H1 (cell line): Measurements from ENCODE around the gene PCID2. TPM values are rescaled to one million over a fixed set of nuclear protein-coding genes. Genes with fewer than 3 reads are reported as not detected.
A peak's percentile ranks its signal among the peaks of the same experiment; 100 is the strongest.

Experiments used
- CTCF ChIA-PET: fragments of 300-600 bp; sonication (Branson Sonifier 250); formaldehyde crosslinking; loops from one replicate; lab custom pipeline; 2021; ENCODE audit not compliant: partially characterized antibody; lab: Charles Lee
- POLR2A ChIA-PET: fragments of 300-600 bp; sonication (Branson Sonifier 250); formaldehyde crosslinking; loops from one replicate; lab custom pipeline; 2021; ENCODE audit warnings: inconsistent platforms; ENCODE audit not compliant: partially characterized antibody; lab: Charles Lee
- DNase-seq, 2 experiments: peaks; one replicate each; pipeline versions ENCODE4 v3.0.0 to v3.0.0-alpha.2; 2010 to 2022; ENCODE audit warnings: low spot score in 2 of 2, low read depth in 1 of 2, mixed read lengths in 1 of 2
- FAIRE-seq: peaks from 2 replicates; lab custom pipeline; 2011; peaks lifted over from hg19 to GRCh38; lab: Jason Lieb, UNC
- H2AFZ ChIP-seq: 2 replicates; pipeline ENCODE4 v1.8.1; 2012; ENCODE audit warnings: low read length, inconsistent platforms
- H2AK5ac ChIP-seq: 2 replicates; pipeline ENCODE4 v1.6.1; 2013; ENCODE audit warnings: low read depth, low read length
- H2BK120ac ChIP-seq: replicated peaks from 2 replicates; pipeline ENCODE3; 2013; ENCODE audit warnings: low read depth, low read length, inconsistent platforms
- H2BK12ac ChIP-seq: 2 replicates; pipeline ENCODE4 v1.6.1; 2013; ENCODE audit warnings: low read depth, low read length
- H2BK15ac ChIP-seq: 2 replicates; pipeline ENCODE4 v1.6.1; 2013; ENCODE audit warnings: low read length
- H2BK20ac ChIP-seq: 2 replicates; pipeline ENCODE4 v1.6.1; 2013; ENCODE audit warnings: low read length
- H2BK5ac ChIP-seq: 2 replicates; pipeline ENCODE4 v1.6.1; 2013; ENCODE audit warnings: low read depth, low read length
- H3K14ac ChIP-seq: 2 replicates; pipeline ENCODE4 v1.6.1; 2013; ENCODE audit warnings: inconsistent platforms; ENCODE audit not compliant: insufficient read length
- H3K18ac ChIP-seq: 2 replicates; pipeline ENCODE4 v1.6.1; 2013; ENCODE audit warnings: low read length; ENCODE audit errors: extremely low read depth
- H3K23ac ChIP-seq: 2 replicates; pipeline ENCODE4 v1.6.1; 2013; ENCODE audit warnings: inconsistent platforms; ENCODE audit not compliant: insufficient read length
- H3K23me2 ChIP-seq: 2 replicates; pipeline ENCODE4 v1.6.1; 2013; ENCODE audit warnings: low read depth, low read length
- H3K27ac ChIP-seq: 2 replicates; pipeline ENCODE4 v1.6.1; 2011; ENCODE audit warnings: low read depth, low read length, inconsistent platforms
- H3K27me3 ChIP-seq, 4 experiments: replicated peaks in 1 of 4; 1 replicate in 1 of 4; 2 replicates in 3 of 4; pipeline versions ENCODE4 v1.6.1 to v1.8.1; 2011 to 2013; ENCODE audit warnings: low read length in 3 of 4, mild to moderate bottlenecking in 3 of 4, inconsistent platforms in 2 of 4, mixed read lengths in 2 of 4, moderate library complexity in 1 of 4; ENCODE audit not compliant: control insufficient read depth in 3 of 4, insufficient read depth in 3 of 4; ENCODE audit errors: extremely low read depth in 1 of 4
- H3K36me3 ChIP-seq, 4 experiments: 2 replicates each; pipeline versions ENCODE4 v1.6.1 to v1.8.1; 2011 to 2013; ENCODE audit warnings: mild to moderate bottlenecking in 4 of 4, low read length in 3 of 4, moderate library complexity in 2 of 4, control low read depth in 1 of 4, inconsistent platforms in 1 of 4; ENCODE audit not compliant: insufficient read depth in 4 of 4, control insufficient read depth in 2 of 4
- H3K4ac ChIP-seq: replicated peaks from 2 replicates; pipeline ENCODE3; 2013; ENCODE audit warnings: low read length, low read depth, mixed read lengths, inconsistent platforms; ENCODE audit not compliant: insufficient read length
- H3K4me1 ChIP-seq, 4 experiments: replicated peaks in 1 of 4; 1 replicate in 1 of 4; 2 replicates in 3 of 4; pipeline versions ENCODE4 v1.6.1 to v1.8.1; 2011 to 2013; ENCODE audit warnings: low read length in 3 of 4, inconsistent platforms in 2 of 4, mixed read lengths in 1 of 4; ENCODE audit not compliant: insufficient read depth in 4 of 4, control insufficient read depth in 3 of 4
- H3K4me2 ChIP-seq, 2 experiments: 2 replicates each; pipeline versions ENCODE4 v1.6.1 to v1.8.1; 2011 to 2013; ENCODE audit warnings: low read depth in 2 of 2, low read length in 2 of 2, control low read depth in 1 of 2, inconsistent platforms in 1 of 2, mild to moderate bottlenecking in 1 of 2; ENCODE audit not compliant: insufficient read depth in 1 of 2
- H3K4me3 ChIP-seq, 4 experiments: fragments of 200-600, 300-600 bp in 1 of 4; sonication (generic), shearing (Covaris generic), sonication (Bioruptor Twin) in 1 of 4; 2 replicates each; pipeline versions ENCODE4 v1.5.1 to v1.8.1; 2011 to 2016; ENCODE audit warnings: low read length in 4 of 4, low read depth in 3 of 4, control low read depth in 2 of 4, inconsistent platforms in 2 of 4, mild to moderate bottlenecking in 2 of 4, mixed read lengths in 1 of 4, moderate library complexity in 1 of 4; ENCODE audit not compliant: insufficient read depth in 2 of 4; ENCODE audit errors: extremely low read depth in 1 of 4
- H3K56ac ChIP-seq: replicated peaks from 2 replicates; pipeline ENCODE3; 2013; ENCODE audit warnings: low read depth, mild to moderate bottlenecking, mixed read lengths, low read length, inconsistent platforms; ENCODE audit not compliant: insufficient read length
- H3K79me1 ChIP-seq: 2 replicates; pipeline ENCODE4 v1.6.1; 2013; ENCODE audit warnings: low read depth, low read length, control low read depth
- H3K79me2 ChIP-seq, 2 experiments: 2 replicates each; pipeline versions ENCODE4 v1.6.1 to v1.8.1; 2012 to 2013; ENCODE audit warnings: low read length in 2 of 2, mild to moderate bottlenecking in 2 of 2, inconsistent platforms in 1 of 2; ENCODE audit not compliant: insufficient read depth in 2 of 2, control insufficient read depth in 1 of 2
- H3K9ac ChIP-seq, 4 experiments: replicated peaks in 1 of 4; 1 replicate in 1 of 4; 2 replicates in 3 of 4; pipeline versions ENCODE4 v1.6.1 to v1.8.1; 2011 to 2013; ENCODE audit warnings: low read depth in 3 of 4, low read length in 3 of 4, control low read depth in 2 of 4, mild to moderate bottlenecking in 2 of 4, moderate library complexity in 2 of 4, inconsistent platforms in 1 of 4; ENCODE audit errors: extremely low read depth in 1 of 4
- H3K9me3 ChIP-seq, 2 experiments: 2 replicates each; pipeline versions ENCODE4 v1.6.1 to v1.8.1; 2012 to 2013; ENCODE audit warnings: mild to moderate bottlenecking in 2 of 2, moderate library complexity in 2 of 2, control low read depth in 1 of 2, inconsistent platforms in 1 of 2, low read depth in 1 of 2, low read length in 1 of 2, mixed read lengths in 1 of 2; ENCODE audit not compliant: insufficient read depth in 2 of 2
- H4K20me1 ChIP-seq, 2 experiments: replicated peaks in 1 of 2; 2 replicates each; pipeline versions ENCODE3 to v1.8.1; 2011 to 2013; ENCODE audit warnings: inconsistent platforms in 2 of 2, low read length in 2 of 2, mild to moderate bottlenecking in 1 of 2; ENCODE audit not compliant: insufficient read depth in 2 of 2, control insufficient read depth in 1 of 2
- H4K5ac ChIP-seq: 2 replicates; pipeline ENCODE4 v1.6.1; 2013; ENCODE audit warnings: low read length, low read depth, mixed read lengths, inconsistent platforms; ENCODE audit not compliant: insufficient read length
- H4K8ac ChIP-seq: 2 replicates; pipeline ENCODE4 v1.8.0; 2013; ENCODE audit warnings: mild to moderate bottlenecking, moderate library complexity, low read length, inconsistent platforms; ENCODE audit not compliant: insufficient read depth; ENCODE audit errors: extremely low read depth
- H4K91ac ChIP-seq: replicated peaks from 2 replicates; pipeline ENCODE3; 2013; ENCODE audit warnings: low read length, mixed read lengths, inconsistent platforms; ENCODE audit not compliant: insufficient read length
- ASH2L ChIP-seq: fragments of 200-600, 300-600 bp; sonication (generic); IDR thresholded peaks from one replicate; pipeline ENCODE4 v1.7.1; 2017; ENCODE audit warnings: low read length
- E2F6 ChIP-seq: IDR thresholded peaks from 2 replicates; pipeline ENCODE4 v1.6.1; 2012; ENCODE audit warnings: inconsistent platforms
- EZH2 ChIP-seq: fragments of 200-600 bp; sonication (generic); IDR thresholded peaks from 2 replicates; pipeline ENCODE4 v1.7.1; 2012; ENCODE audit warnings: low read depth, mild to moderate bottlenecking, moderate library complexity, low read length, inconsistent platforms; ENCODE audit not compliant: severe bottlenecking
- JUN ChIP-seq: IDR thresholded peaks from 2 replicates; pipeline ENCODE4 v1.6.1; 2011; ENCODE audit warnings: low read depth, mild to moderate bottlenecking, improper control_type of control experiment, low read length
- KDM4A ChIP-seq: IDR thresholded peaks from one replicate; pipeline ENCODE4 v1.7.1; 2012; ENCODE audit warnings: low read depth, mild to moderate bottlenecking, moderate library complexity, low read length, inconsistent platforms; ENCODE audit not compliant: severe bottlenecking
- KDM5A ChIP-seq: fragments of 200-600 bp; IDR thresholded peaks from 2 replicates; pipeline ENCODE4 v1.7.1; 2012; ENCODE audit warnings: mild to moderate bottlenecking, low read length, inconsistent platforms, mixed read lengths
- SAP30 ChIP-seq: fragments of 300-600 bp; sonication (generic); IDR thresholded peaks from 2 replicates; pipeline ENCODE4 v1.7.1; 2012; ENCODE audit warnings: low read length, moderate library complexity, mild to moderate bottlenecking, inconsistent platforms; ENCODE audit not compliant: insufficient read depth, insufficient replicate concordance
- SUZ12 ChIP-seq: fragments of 200-600 bp; sonication (generic); IDR thresholded peaks from 2 replicates; pipeline ENCODE4 v1.6.1; 2012; ENCODE audit warnings: mild to moderate bottlenecking, inconsistent platforms, low read length, moderate library complexity, mixed read lengths
- TAF7 ChIP-seq: optimal IDR thresholded peaks from 2 replicates; pipeline ENCODE3; 2011; ENCODE audit warnings: low read depth, mild to moderate bottlenecking, inconsistent platforms, low read length, moderate library complexity, borderline replicate concordance
- WGBS, 2 experiments: shearing (Covaris generic) in 1 of 2; methylation state at CpG; one replicate each; pipeline versions ENCODE4 v1.1.6 to v1.1.7; 2013 to 2015; ENCODE audit warnings: low lambda C conversion rate in 2 of 2, mixed read lengths in 2 of 2, inconsistent platforms in 1 of 2, low coverage in 1 of 2, missing lambda C conversion rate in 1 of 2; ENCODE audit not compliant: insufficient replicate concordance in 2 of 2, insufficient coverage in 1 of 2, insufficient read length in 1 of 2; ENCODE audit errors: extremely low coverage in 1 of 2, missing lambda C conversion rate in 1 of 2; 5-methylcytosine and 5-hydroxymethylcytosine counted together
- polyA plus RNA-seq, 7 experiments: library from polyadenylated mRNA; depleted of rRNA in 3 of 7; stranded (reverse) in 5 of 7; unstranded in 2 of 7; fragments of >200 nt in 5 of 7; fragments of 200-250 nt in 2 of 7; gene quantifications; 1 replicate in 5 of 7; 2 replicates in 1 of 7; 4 replicates in 1 of 7; pipeline versions ENCODE4 v1.2.1 to v1.2.3, GENCODE V29; 2011 to 2013; ENCODE audit warnings: missing spikeins in 2 of 7, mixed read lengths in 2 of 7
- total RNA-seq: library from RNA; stranded (reverse); fragmentation: NEBNext Ultra II Directional; extraction: Animal tissue kit (Norgen Biotek cat#: 25700); gene quantifications from 2 replicates; pipeline ENCODE4 v1.2.1, GENCODE V29; 2021

Gene PCID2
- total and polyA plus RNA-seq, 2 of the 8 experiments (the other 6 are each of a cell fraction or from before 2014, with no cell fraction given), result 72.4 to 72.8 TPM

- peak overlapping the region; percentile 89; the same call in 1 of the 2 replicates for H2AFZ ChIP-seq
- peak overlapping the region; percentile 83 for H3K18ac ChIP-seq
- H3K4ac ChIP-seq, result peak overlapping the region; percentile 78
- H3K9ac ChIP-seq, result peak overlapping the region in 3 of 4 experiments; percentile 1 to 25 (median 19); a peak in 4 of 7 replicates
- WGBS, 2 experiments, result 2% methylated on average over 58 of the region's 60 CpGs; no CpG with 5 or more reads in 1 of the 2 experiments
- H3K56ac ChIP-seq, result peak overlapping the region; percentile 10
- H2BK15ac ChIP-seq, result peak overlapping the region; percentile 88; the same call in 1 of the 2 replicates
- H2BK12ac ChIP-seq, result peak overlapping the region; percentile 72; the same call in 1 of the 2 replicates
- H4K5ac ChIP-seq, result no peak overlapping the region
- peaks cover 7 to 22% (median 20%) of the 10 kb centered on the region in 4 experiments; a peak in 6 of 7 replicates for H3K27me3 ChIP-seq
- H4K8ac ChIP-seq, result peak overlapping the region; percentile 73; the same call in 1 of the 2 replicates
- no peaks in the 10 kb centered on the region for H3K36me3 ChIP-seq
- H4K91ac ChIP-seq, result peak overlapping the region; percentile 54
- H2AK5ac ChIP-seq, result peak overlapping the region; percentile 65; the same call in 1 of the 2 replicates
- H4K20me1 ChIP-seq, result no peaks in the 10 kb centered on the region
- H2BK20ac ChIP-seq, result no peak overlapping the region; the same call in 1 of the 2 replicates
- DNase-seq, result peak in 1 of 2 experiments; percentile 81
- peak overlapping the region; percentile 93 to 98 for H3K4me2 ChIP-seq
- peak overlapping the region; percentile 35 to 71 (median 61) for H3K4me3 ChIP-seq
- no peaks in the 10 kb centered on the region for H3K79me1 ChIP-seq
- no peaks in the 10 kb centered on the region for H3K79me2 ChIP-seq
- no peaks in the 10 kb centered on the region for H3K9me3 ChIP-seq
- peak overlapping the region; percentile 66; the same call in 1 of the 2 replicates for H2BK5ac ChIP-seq
- H3K23me2 ChIP-seq, result peaks cover 10% of the 10 kb centered on the region
- ChIA-PET POLR2A (interaction anchor here (1.0 to 1.1 kb wide), 2 partner anchors 11 to 26 kb away, joined by 3 to 5 read pairs; no protein-coding TSS in a partner anchor), CTCF (interaction anchor here (1.1 kb wide), 1 partner anchor 39 kb away, joined by 3 read pairs; no protein-coding TSS in a partner anchor)
- H2BK120ac ChIP-seq, result no peak overlapping the region
- FAIRE-seq, result no peak
- no peak overlapping the region for H3K14ac ChIP-seq
- no peak overlapping the region for H3K27ac ChIP-seq
- peaks cover 0 to 11% (median 5%) of the 10 kb centered on the region in 4 experiments; a peak in 4 of 7 replicates for H3K4me1 ChIP-seq
- H3K23ac ChIP-seq, result no peak overlapping the region
- TF ChIP-seq E2F6 (peak; percentile 63), JUN (no peak), KDM4A (peak; percentile 71), SAP30 (peak; percentile 42), EZH2 (peak; percentile 66), KDM5A (no peak), ASH2L (peak; percentile 68), TAF7 (no peak), SUZ12 (peak; percentile 65)
These were observed 55.3 kb downstream of the PCID2 start for GRCh38 chr13:113152984-113153809.
